ENCODE data around the gene CNTNAP2.

GRCh38 chr7:146875237-146875785, 758.7 kb downstream of the CNTNAP2 start:
- no peak for TF ChIP-seq TFE3 (CRISPR knock-in tag; IDR thresholded peaks at IDR 0.05)
- no peak for TF ChIP-seq TFAP4 (IDR thresholded peaks at IDR 0.05; ENCODE audit: borderline replicate concordance, low read depth)
- TF ChIP-seq IRF9 (CRISPR knock-in tag; IDR thresholded peaks at IDR 0.05; ENCODE audit: borderline replicate concordance) = no peak
- no peak for TF ChIP-seq NFKBIZ (CRISPR knock-in tag; IDR thresholded peaks at IDR 0.05)
- TF ChIP-seq ETV5 (CRISPR knock-in tag; IDR thresholded peaks at IDR 0.05; ENCODE audit: borderline replicate concordance) = no peak
- TF ChIP-seq ZNF691 (CRISPR knock-in tag; IDR thresholded peaks at IDR 0.05; ENCODE audit: borderline replicate concordance, low read depth) = no peak
- no peak for TF ChIP-seq CHCHD3 (CRISPR knock-in tag; IDR thresholded peaks at IDR 0.05)
- no peak for TF ChIP-seq ZNF619 (CRISPR knock-in tag; IDR thresholded peaks at IDR 0.05)
- TF ChIP-seq CTCF (CRISPR knock-in tag; IDR thresholded peaks at IDR 0.05) = no peak
- TF ChIP-seq ZNF512B (CRISPR knock-in tag; IDR thresholded peaks at IDR 0.05; ENCODE audit: borderline replicate concordance) = no peak
- no peak for TF ChIP-seq YY1 (IDR thresholded peaks at IDR 0.05; ENCODE audit: insufficient read depth, insufficient replicate concordance, low read depth, low read length)
- TF ChIP-seq ZSCAN30 (CRISPR knock-in tag; IDR thresholded peaks at IDR 0.05) = no peak
